NCI-H526 (cell line): ENCODE data around the gene TCTN1.
"Not testable (repeated sequence)": the region's sequence is repeated elsewhere in the genome, so short reads cannot be mapped to it uniquely, and the experiment has no call there.

Experiments
- DNase-seq, 2 experiments: peaks; one replicate each; lab custom pipeline; 2025; lab: John Stamatoyannopoulos, UW

The TCTN1 gene

GRCh38 chr12:110613771-110614684 lies at the start of gene TCTN1:
TCTN1 (plus strand) TSS chr12:110614129; CDS start chr12:110614183, 54 bp downstream.
- DNase-seq, result peak; percentile 82 to 97

- no peak for DNase-seq
These were observed 49.4 kb upstream of the TCTN1 start for GRCh38 chr12:110564471-110564991.

- no peak for DNase-seq
These were observed 47.7 kb upstream of the TCTN1 start for GRCh38 chr12:110565894-110566871.

- no peak for DNase-seq
These were observed 46.9 kb upstream of the TCTN1 start for GRCh38 chr12:110566993-110567392.

GRCh38 chr12:110568752-110569151 lies 45.2 kb upstream of the TCTN1 start:
- no peak for DNase-seq

- not testable (repeated sequence) for DNase-seq
These were observed 44.1 kb upstream of the TCTN1 start for GRCh38 chr12:110569838-110570237.

- not testable (repeated sequence) for DNase-seq
These were observed 43.1 kb upstream of the TCTN1 start for GRCh38 chr12:110570798-110571197.

- DNase-seq, result no peak
These were observed 39.9 kb upstream of the TCTN1 start for GRCh38 chr12:110574044-110574443.

- DNase-seq, result not testable (repeated sequence)
These were observed 39.2 kb upstream of the TCTN1 start for GRCh38 chr12:110574717-110575230.

GRCh38 chr12:110575326-110575725 lies 38.6 kb upstream of the TCTN1 start:
- DNase-seq, result no peak

- no peak for DNase-seq
These were observed 37.4 kb upstream of the TCTN1 start for GRCh38 chr12:110576504-110576903.

- no peak for DNase-seq
These were observed 35.9 kb upstream of the TCTN1 start for GRCh38 chr12:110577864-110578693.

- DNase-seq, result peak in 1 of 2 experiments; percentile 26
These were observed 35.0 kb upstream of the TCTN1 start for GRCh38 chr12:110578694-110579534.

- DNase-seq, result no peak
These were observed 34.2 kb upstream of the TCTN1 start for GRCh38 chr12:110579535-110580253.

- peak in 1 of 2 experiments; percentile 58 for DNase-seq
These were observed 32.0 kb upstream of the TCTN1 start for GRCh38 chr12:110581931-110582275.

GRCh38 chr12:110582276-110583136 lies 31.4 kb upstream of the TCTN1 start:
- DNase-seq, result peak in 1 of 2 experiments; percentile 75

GRCh38 chr12:110583137-110584059 lies 30.5 kb upstream of the TCTN1 start, which contains the start of gene PPTC7:
PPTC7 (minus strand) TSS chr12:110583318; CDS start chr12:110583031, 287 bp downstream.
- DNase-seq, result peak; percentile 93 to 98
